ENCODE results near the gene ZNF615.

- TF ChIP-seq CTCF (IDR thresholded peaks at IDR 0.05) (no peak), EP300 (IDR thresholded peaks at IDR 0.05) (no peak), POLR2A (IDR thresholded peaks at IDR 0.05) (no peak)
Observed at GRCh38 chr19:51971624-51972023, 36.4 kb downstream of the ZNF615 start.

Data from tibial nerve (tissue), 4 donors.